GM06990 (cell line): ENCODE data around the gene SULT6B1.

Source experiments
- DNase-seq: peaks from one replicate; pipeline ENCODE4 v3.0.0-alpha.2; 2011; ENCODE audit not compliant: insufficient read length; ENCODE audit errors: extremely low read depth
- H3K27me3 ChIP-seq: replicated peaks from 2 replicates; pipeline ENCODE4 v1.6.0; 2011; ENCODE audit warnings: low read length; ENCODE audit not compliant: control insufficient read depth, insufficient read depth
- H3K36me3 ChIP-seq: 2 replicates; pipeline ENCODE4 v1.5.1; 2011; ENCODE audit warnings: low read length; ENCODE audit not compliant: control insufficient read depth, insufficient read depth
- H3K4me3 ChIP-seq: replicated peaks from 2 replicates; pipeline ENCODE4 v1.5.1; 2011; ENCODE audit warnings: low read depth, mild to moderate bottlenecking, control low read depth, low read length
- CTCF ChIP-seq: IDR thresholded peaks from 2 replicates; pipeline ENCODE4 v1.5.1; 2011; ENCODE audit warnings: low read length, control low read depth, mild to moderate bottlenecking, inconsistent platforms; ENCODE audit not compliant: insufficient read depth, poor library complexity, severe bottlenecking

The SULT6B1 gene

GRCh38 chr2:37180006-37180639 lies 8.3 kb downstream of the SULT6B1 start:
- no peak for DNase-seq
- no peak overlapping the region for H3K4me3 ChIP-seq
- no peaks in the 10 kb centered on the region for H3K36me3 ChIP-seq
- TF ChIP-seq CTCF = peak; percentile 11
- no peaks in the 10 kb centered on the region for H3K27me3 ChIP-seq

GRCh38 chr2:37173741-37174140 lies 14.7 kb downstream of the SULT6B1 start:
- no peak for DNase-seq
- Histone ChIP-seq H3K4me3 (no peak overlapping the region), H3K27me3 (no peaks in the 10 kb centered on the region), H3K36me3 (no peaks in the 10 kb centered on the region)
- no peak for TF ChIP-seq CTCF

- Histone ChIP-seq H3K27me3 (no peaks in the 10 kb centered on the region), H3K4me3 (no peak overlapping the region), H3K36me3 (no peaks in the 10 kb centered on the region)
- no peak for DNase-seq
- no peak for TF ChIP-seq CTCF
Measured at GRCh38 chr2:37171624-37171950, 16.9 kb downstream of the SULT6B1 start.

GRCh38 chr2:37168217-37168981 lies 20.1 kb downstream of the SULT6B1 start:
- TF ChIP-seq CTCF = peak; percentile 81
- Histone ChIP-seq H3K36me3 (no peaks in the 10 kb centered on the region), H3K4me3 (no peak overlapping the region), H3K27me3 (no peaks in the 10 kb centered on the region)
- DNase-seq = no peak

- H3K36me3 ChIP-seq = no peaks in the 10 kb centered on the region
- no peak overlapping the region for H3K4me3 ChIP-seq
- no peak for TF ChIP-seq CTCF
- H3K27me3 ChIP-seq = no peaks in the 10 kb centered on the region
- no peak for DNase-seq
Measured at GRCh38 chr2:37167636-37168180, 20.8 kb downstream of the SULT6B1 start.

- H3K27me3 ChIP-seq = no peaks in the 10 kb centered on the region
- no peak for DNase-seq
- H3K4me3 ChIP-seq = no peak overlapping the region
- no peak for TF ChIP-seq CTCF
- no peaks in the 10 kb centered on the region for H3K36me3 ChIP-seq
Measured at GRCh38 chr2:37164757-37165156, 23.7 kb downstream of the SULT6B1 start.
